Measurements from ENCODE around the gene MAD1L1.
"Not testable (repeated sequence)": the region's sequence is repeated elsewhere in the genome, so short reads cannot be mapped to it uniquely, and the experiment has no call there.

Gene MAD1L1

GRCh38 chr7:1930381-1931065 is 302.2 kb downstream of the MAD1L1 start:
- no peak for DNase-seq

GRCh38 chr7:1929349-1929925 is 303.3 kb downstream of the MAD1L1 start:
- DNase-seq = not testable (repeated sequence)

- DNase-seq = no peak
These were observed 303.9 kb downstream of the MAD1L1 start for GRCh38 chr7:1928645-1929348.

- DNase-seq = no peak
These were observed 304.7 kb downstream of the MAD1L1 start for GRCh38 chr7:1927937-1928644.

GRCh38 chr7:1926908-1927306 is 305.8 kb downstream of the MAD1L1 start:
- no peak for DNase-seq

- DNase-seq = peak; percentile 23
These were observed 306.5 kb downstream of the MAD1L1 start for GRCh38 chr7:1925973-1926907.

- no peak for DNase-seq
These were observed 307.4 kb downstream of the MAD1L1 start for GRCh38 chr7:1925349-1925748.

- no peak for DNase-seq
These were observed 308.4 kb downstream of the MAD1L1 start for GRCh38 chr7:1924258-1924817.

GRCh38 chr7:1923409-1924257 is 309.1 kb downstream of the MAD1L1 start:
- no peak for DNase-seq

GRCh38 chr7:1922870-1923236 is 309.9 kb downstream of the MAD1L1 start:
- no peak for DNase-seq

- peak; percentile 63 for DNase-seq
These were observed 310.5 kb downstream of the MAD1L1 start for GRCh38 chr7:1922071-1922869.

- no peak for DNase-seq
These were observed 311.9 kb downstream of the MAD1L1 start for GRCh38 chr7:1920881-1921280.

- DNase-seq = peak; percentile 37
These were observed 312.5 kb downstream of the MAD1L1 start for GRCh38 chr7:1920266-1920681.

- DNase-seq = no peak
These were observed 313.0 kb downstream of the MAD1L1 start for GRCh38 chr7:1919539-1920265.

- no peak for DNase-seq
These were observed 313.7 kb downstream of the MAD1L1 start for GRCh38 chr7:1918881-1919525.

GRCh38 chr7:1918063-1918645 is 314.6 kb downstream of the MAD1L1 start:
- DNase-seq = no peak

GRCh38 chr7:1917221-1918062 is 315.3 kb downstream of the MAD1L1 start:
- no peak for DNase-seq

- DNase-seq = no peak
These were observed 316.2 kb downstream of the MAD1L1 start for GRCh38 chr7:1916601-1916970.

Measured in stimulated activated naive CD4-positive, alpha-beta T cell treated with Interleukin-2 at 50 U/mL for 16 hours (primary cell).